ENCODE results near the gene UNC13A. TPM values are rescaled to one million over a fixed set of nuclear protein-coding genes. Genes with fewer than 3 reads are reported as not detected.
A peak's percentile ranks its signal among the peaks of the same experiment; 100 is the strongest.

Gene UNC13A
- total and polyA plus RNA-seq, 11 donors = 0.02 to 1.1 (median 0.09) TPM; not detected in 1

- TF ChIP-seq POLR2A (IDR thresholded peaks at IDR 0.05) (no peak), CTCF (IDR thresholded peaks at IDR 0.05) (no peak)
- WGBS, 4 donors = 63 to 75% (median 68%) methylated on average over 3 of the region's 3 CpGs
- Histone ChIP-seq H3K4me3 (no peak overlapping the region), H3K27ac (no peak overlapping the region), H3K36me3 (peaks cover 0 to 38% (median 27%) of the 10 kb centered on the region in 9 donors), H3K27me3 (no peaks in the 10 kb centered on the region), H3K4me1 (no peaks in the 10 kb centered on the region), H3K9me3 (no peaks in the 10 kb centered on the region)
- no peak for DNase-seq
- intact Hi-C loops (cut with DNase I) = no loop called here
- ATAC-seq = no peak
These were observed 104.0 kb downstream of the UNC13A start for GRCh38 chr19:17584132-17584531.

GRCh38 chr19:17582613-17583012 is 105.5 kb downstream of the UNC13A start:
- no peak for TF ChIP-seq CTCF (IDR thresholded peaks at IDR 0.05)
- no peak for TF ChIP-seq POLR2A (IDR thresholded peaks at IDR 0.05)
- no peak overlapping the region for H3K4me3 ChIP-seq
- H3K27ac ChIP-seq = no peak overlapping the region
- no peaks in the 10 kb centered on the region for H3K9me3 ChIP-seq
- no peak for DNase-seq
- ATAC-seq = no peak
- WGBS, 4 donors = 83 to 87% (median 85%) methylated on average over 5 to 8 of the region's 8 CpGs
- H3K27me3 ChIP-seq = no peaks in the 10 kb centered on the region
- peaks cover 0 to 54% (median 41%) of the 10 kb centered on the region in 9 donors for H3K36me3 ChIP-seq
- intact Hi-C loops (cut with DNase I) = no loop called here
- no peaks in the 10 kb centered on the region for H3K4me1 ChIP-seq

- intact Hi-C loops (cut with DNase I) = no loop called here
- 76 to 81% (median 79%) methylated on average over 17 to 19 of the region's 19 CpGs for WGBS, 4 donors
- Histone ChIP-seq H3K9me3 (no peaks in the 10 kb centered on the region), H3K36me3 (peaks cover 0 to 63% (median 47%) of the 10 kb centered on the region in 9 donors), H3K4me1 (no peaks in the 10 kb centered on the region), H3K27me3 (no peaks in the 10 kb centered on the region), H3K4me3 (no peak overlapping the region), H3K27ac (no peak overlapping the region)
- no peak for TF ChIP-seq CTCF (IDR thresholded peaks at IDR 0.05)
- no peak for ATAC-seq
- peak in 1 of 5 donors; percentile 18 for DNase-seq
These were observed 106.8 kb downstream of the UNC13A start for GRCh38 chr19:17581211-17581874.

GRCh38 chr19:17580470-17581144 is 107.5 kb downstream of the UNC13A start:
- ATAC-seq (no peak), DNase-seq (peak in 1 of 5 donors; percentile 18)
- Histone ChIP-seq H3K4me1 (no peaks in the 10 kb centered on the region), H3K36me3 (peaks cover 0 to 70% (median 52%) of the 10 kb centered on the region in 9 donors), H3K27ac (no peak overlapping the region), H3K4me3 (no peak overlapping the region), H3K9me3 (no peaks in the 10 kb centered on the region), H3K27me3 (no peaks in the 10 kb centered on the region)
- TF ChIP-seq POLR2A (IDR thresholded peaks at IDR 0.05) = no peak
- TF ChIP-seq CTCF (IDR thresholded peaks at IDR 0.05) = no peak
- intact Hi-C loops (cut with DNase I) = no loop called here
- WGBS, 4 donors = 86 to 93% (median 91%) methylated on average over 27 to 28 of the region's 28 CpGs

All from heart left ventricle (tissue), 16 donors.